Measurements from ENCODE around the gene ATF2. TPM values are rescaled to one million over a fixed set of nuclear protein-coding genes. Genes with fewer than 3 reads are reported as not detected.

The ATF2 gene
- total and polyA plus RNA-seq, 2 of the 13 experiments (the other 11 are each of a cell fraction or from before 2014, with no cell fraction given) = 91.6 to 95.1 TPM

- TF ChIP-seq MTA3 (CRISPR knock-in tag; IDR thresholded peaks at IDR 0.05) = 0 out of 2 replicates have a peak, but pooled peaks have one; percentile 71
- TF ChIP-seq FLYWCH1 (CRISPR knock-in tag; IDR thresholded peaks at IDR 0.05) = no peak
- peak; percentile 91 to 96 for TF ChIP-seq NR2F1 (CRISPR knock-in tag; IDR thresholded peaks at IDR 0.05)
- peak; percentile 61 for TF ChIP-seq ZBTB3 (CRISPR knock-in tag; IDR thresholded peaks at IDR 0.05; ENCODE audit: borderline replicate concordance, low read depth)
- 0 out of 2 replicates have a peak, but pooled peaks have one; percentile 63 for TF ChIP-seq LRRFIP1 (CRISPR knock-in tag; conservative IDR thresholded peaks at IDR 0.05)
- TF ChIP-seq ATF7 (IDR thresholded peaks at IDR 0.05) = no peak
- TF ChIP-seq ATF7 (CRISPR knock-in tag; IDR thresholded peaks at IDR 0.05) = no peak
- TF ChIP-seq ZNF773 (CRISPR knock-in tag; IDR thresholded peaks at IDR 0.05; ENCODE audit: borderline replicate concordance) = 0 out of 2 replicates have a peak, but pooled peaks have one; percentile 70
- TF ChIP-seq KDM4B (CRISPR knock-in tag; IDR thresholded peaks at IDR 0.05) = peak; percentile 86; the same call in 1 of the 2 replicates
- TF ChIP-seq SMARCC2 (IDR thresholded peaks at IDR 0.05) = no peak
- peak; percentile 95 for TF ChIP-seq BORCS8-MEF2B (CRISPR knock-in tag; IDR thresholded peaks at IDR 0.05)
- TF ChIP-seq ZNF333 (CRISPR knock-in tag; IDR thresholded peaks at IDR 0.05; ENCODE audit: borderline replicate concordance) = peak; percentile 43; the same call in 1 of the 2 replicates
- TF ChIP-seq LBX2 (CRISPR knock-in tag; IDR thresholded peaks at IDR 0.05; ENCODE audit: borderline replicate concordance) = no peak
- 0 out of 2 replicates have a peak, but pooled peaks have one; percentile 68 for TF ChIP-seq TP53 (CRISPR knock-in tag; conservative IDR thresholded peaks at IDR 0.05)
- peak; percentile 20; the same call in 1 of the 2 replicates for TF ChIP-seq E2F2 (CRISPR knock-in tag; IDR thresholded peaks at IDR 0.05; ENCODE audit: borderline replicate concordance)
- peak; percentile 59 for TF ChIP-seq NCOA2 (CRISPR knock-in tag; IDR thresholded peaks at IDR 0.05)
- TF ChIP-seq ZBTB37 (CRISPR knock-in tag; IDR thresholded peaks at IDR 0.05) = peak; percentile 59; the same call in 1 of the 2 replicates
- TF ChIP-seq ZNF234 (CRISPR knock-in tag; conservative IDR thresholded peaks at IDR 0.05) = 0 out of 2 replicates have a peak, but pooled peaks have one; percentile 30
- TF ChIP-seq MTF1 (CRISPR knock-in tag; IDR thresholded peaks at IDR 0.05) = no peak
- no peak for TF ChIP-seq KLF13 (CRISPR knock-in tag; IDR thresholded peaks at IDR 0.05)
- TF ChIP-seq BCL3 (CRISPR knock-in tag; IDR thresholded peaks at IDR 0.05) = peak; percentile 90
- TF ChIP-seq RBM22 (optimal IDR thresholded peaks at IDR 0.05; ENCODE audit: low read length) = no peak
- peak; percentile 45; the same call in 1 of the 2 replicates for TF ChIP-seq SRY (CRISPR knock-in tag; IDR thresholded peaks at IDR 0.05)
These were observed 13.3 kb upstream of the ATF2 start, which contains the start of gene ATP5MC3 (continued) for GRCh38 chr2:175181104-175181876.

Measured in HepG2 (cell line).